M059J (cell line): Measurements from ENCODE around the gene PRSS38. TPM values are rescaled to one million over a fixed set of nuclear protein-coding genes. Genes with fewer than 3 reads are reported as not detected.
A peak's percentile ranks its signal among the peaks of the same experiment; 100 is the strongest.

Experiments
- DNase-seq: peaks from one replicate; pipeline ENCODE4 v3.0.0-alpha.2; 2012; ENCODE audit warnings: low read depth
- total RNA-seq: library from RNA; depleted of rRNA; stranded (reverse); fragments of >200 nt; shearing (Covaris generic); gene quantifications from 2 replicates; pipeline ENCODE4 v1.2.3, GENCODE V29; 2014

Gene PRSS38
- total RNA-seq, 1 experiment from 2014 or later: not detected

- no peak for DNase-seq
Observed at GRCh38 chr1:227885135-227885647, 69.7 kb downstream of the PRSS38 start.

DNA sequence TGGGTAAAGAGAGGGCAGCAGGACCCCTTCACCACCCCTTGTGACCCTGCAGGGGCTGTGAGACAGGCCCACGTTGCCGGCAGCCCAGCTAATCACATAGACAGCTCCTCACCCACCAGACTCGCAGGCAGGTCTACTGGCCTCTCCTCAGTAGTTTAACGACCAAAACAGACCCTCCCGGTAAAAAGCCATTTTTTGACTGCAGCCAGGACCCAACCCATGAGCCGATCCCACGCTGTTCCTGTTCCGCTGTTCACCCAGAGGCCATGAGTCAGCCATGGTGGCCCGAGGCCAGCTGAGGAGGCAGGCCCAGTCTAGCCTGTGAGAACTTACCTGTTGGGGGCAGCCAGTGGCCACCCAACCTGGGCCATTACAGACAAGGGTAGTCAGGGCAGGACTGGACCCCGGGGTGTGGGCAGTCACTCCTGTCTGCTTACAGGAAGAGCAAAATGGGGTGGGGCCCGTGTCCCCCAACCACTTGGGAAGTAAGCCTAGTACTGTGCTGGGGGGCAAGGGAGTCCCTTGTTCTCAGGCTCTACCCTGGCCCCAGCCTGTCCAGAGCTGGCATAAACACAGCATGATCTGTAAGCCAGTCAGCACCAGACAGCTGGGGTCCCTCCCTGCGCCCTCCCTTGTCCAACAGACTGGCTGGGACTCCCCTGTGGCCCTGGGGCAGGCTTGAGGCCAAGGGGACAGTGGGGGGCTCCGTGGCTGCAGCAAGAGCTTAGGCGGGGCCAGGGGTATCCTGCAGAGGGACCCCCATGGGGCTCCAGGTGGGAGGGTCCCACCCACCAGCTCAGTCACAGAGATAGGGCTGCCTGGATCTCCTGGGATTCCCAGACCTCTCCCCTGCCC, 70.4 kb downstream of the PRSS38 start:
- peak; percentile 63 for DNase-seq

GRCh38 chr1:227886503-227886961, 71.1 kb downstream of the PRSS38 start:
- DNase-seq: no peak

DNA sequence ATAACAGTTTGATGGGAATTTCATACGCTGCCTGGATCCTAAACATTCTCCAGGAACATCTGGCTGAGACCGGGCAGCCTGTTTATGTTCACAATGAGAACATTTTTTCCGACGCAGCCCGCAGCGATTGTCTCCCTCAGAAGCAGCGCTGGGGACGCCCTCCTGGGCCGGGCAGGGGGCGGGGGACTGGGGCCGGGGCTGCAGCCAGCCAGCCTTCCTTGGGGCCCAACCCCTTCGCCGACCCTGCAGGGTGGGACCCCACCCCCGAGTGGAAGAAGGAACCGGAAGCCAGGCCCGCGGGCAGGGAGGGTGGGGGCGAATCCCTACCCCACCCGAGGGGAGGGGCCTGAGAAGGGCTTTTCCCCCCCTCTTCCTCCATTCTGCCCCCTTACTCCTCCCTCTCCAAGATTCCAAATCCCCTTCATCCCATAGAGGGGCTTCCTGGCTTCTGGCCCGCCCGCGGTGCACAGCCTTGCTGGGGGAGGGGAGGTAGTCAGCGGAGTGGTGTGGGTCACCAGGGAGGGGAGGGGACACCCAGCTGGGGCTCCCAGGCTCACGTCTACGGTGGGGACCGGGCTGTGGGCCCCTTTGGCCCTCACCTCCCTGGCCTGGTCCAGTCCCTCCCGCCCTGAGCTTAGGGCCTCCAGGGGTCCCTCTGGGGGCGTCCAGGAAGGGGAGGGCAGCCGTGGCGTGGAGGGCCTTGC, 71.7 kb downstream of the PRSS38 start:
- DNase-seq: no peak

- DNase-seq: no peak
Observed at GRCh38 chr1:227887697-227888403, 72.4 kb downstream of the PRSS38 start.

GRCh38 chr1:227888404-227889046, 73.0 kb downstream of the PRSS38 start:
- no peak for DNase-seq

DNA sequence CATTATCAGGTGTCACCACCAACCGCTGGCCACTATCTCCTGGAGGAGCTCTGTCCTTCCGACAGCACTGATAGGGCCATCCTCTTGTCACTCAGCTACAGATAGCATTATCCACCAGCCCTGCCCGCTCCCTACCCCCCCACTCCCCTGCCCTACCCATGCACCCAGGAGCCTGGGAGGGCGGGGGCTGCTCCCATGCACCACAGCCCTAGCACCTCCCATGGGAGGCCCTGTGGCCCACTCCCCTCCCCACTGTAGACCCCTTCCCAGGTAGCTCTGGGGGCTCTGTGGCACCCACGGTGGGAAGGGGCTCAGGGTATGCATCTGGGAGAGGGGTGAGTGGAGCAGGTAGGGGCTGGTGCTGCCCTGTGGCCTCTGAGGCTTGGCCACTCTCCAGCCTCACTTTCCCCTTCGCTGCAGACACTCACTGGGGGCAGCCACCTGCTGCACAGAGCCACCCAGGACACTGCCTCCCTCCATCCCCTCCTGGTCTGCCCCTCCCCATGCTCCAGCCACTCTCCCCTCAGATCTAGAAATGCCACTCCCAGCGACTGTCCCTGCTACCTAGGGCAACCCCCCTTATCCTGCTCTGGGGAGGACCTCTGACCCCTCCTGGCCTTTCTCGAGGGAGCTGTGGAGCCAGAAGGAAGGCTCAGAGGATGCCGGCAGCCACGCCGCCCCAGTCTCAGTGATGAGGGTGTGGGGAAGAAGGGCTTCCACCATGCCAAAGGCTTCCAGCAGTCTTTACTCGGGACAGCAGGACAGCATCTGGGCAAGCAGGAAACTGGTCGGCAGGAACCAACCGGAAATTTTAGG, 73.8 kb downstream of the PRSS38 start:
- DNase-seq: no peak

- DNase-seq: no peak
Observed at GRCh38 chr1:227889863-227890405, 74.5 kb downstream of the PRSS38 start.

- no peak for DNase-seq
Observed at GRCh38 chr1:227890451-227891222, 75.2 kb downstream of the PRSS38 start.

DNA sequence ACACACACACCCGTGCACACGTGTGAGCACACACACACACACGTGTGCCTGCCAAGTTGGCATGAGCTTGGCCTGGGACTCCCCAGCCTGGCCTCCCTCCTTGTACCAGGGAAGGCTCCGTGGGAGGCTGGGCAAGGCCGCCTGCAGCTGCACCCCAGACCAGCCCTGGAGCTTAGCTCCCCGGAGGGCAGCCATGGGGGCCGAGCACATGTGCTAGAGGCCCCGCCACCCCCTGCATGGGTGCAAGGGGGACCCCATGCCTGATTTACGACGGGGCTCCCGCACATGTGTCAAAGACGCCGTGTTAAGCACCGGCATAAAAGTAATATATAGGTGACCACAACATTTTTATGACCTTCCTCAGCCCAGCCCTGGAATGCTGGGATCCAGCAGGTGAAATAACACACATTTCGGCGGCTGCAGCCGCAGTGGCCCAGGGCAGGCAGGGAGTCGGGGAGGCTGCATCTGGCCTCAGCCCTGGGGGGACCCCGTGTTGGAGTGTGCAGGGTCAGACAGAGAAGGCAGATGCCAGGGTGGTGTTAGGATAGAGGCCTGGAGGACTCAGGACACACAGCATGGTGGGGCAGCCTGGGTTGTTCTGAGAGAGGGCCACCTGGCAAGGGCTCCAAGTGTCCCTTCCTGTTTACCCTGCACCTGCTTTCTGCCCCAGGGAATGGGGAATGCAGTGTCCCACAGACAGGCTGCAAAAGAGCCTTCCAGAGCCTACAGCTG, 75.9 kb downstream of the PRSS38 start:
- DNase-seq: no peak

- no peak for DNase-seq
Observed at GRCh38 chr1:227891955-227892488, 76.5 kb downstream of the PRSS38 start.

- no peak for DNase-seq
Observed at GRCh38 chr1:227892489-227893299, 77.2 kb downstream of the PRSS38 start.

DNA sequence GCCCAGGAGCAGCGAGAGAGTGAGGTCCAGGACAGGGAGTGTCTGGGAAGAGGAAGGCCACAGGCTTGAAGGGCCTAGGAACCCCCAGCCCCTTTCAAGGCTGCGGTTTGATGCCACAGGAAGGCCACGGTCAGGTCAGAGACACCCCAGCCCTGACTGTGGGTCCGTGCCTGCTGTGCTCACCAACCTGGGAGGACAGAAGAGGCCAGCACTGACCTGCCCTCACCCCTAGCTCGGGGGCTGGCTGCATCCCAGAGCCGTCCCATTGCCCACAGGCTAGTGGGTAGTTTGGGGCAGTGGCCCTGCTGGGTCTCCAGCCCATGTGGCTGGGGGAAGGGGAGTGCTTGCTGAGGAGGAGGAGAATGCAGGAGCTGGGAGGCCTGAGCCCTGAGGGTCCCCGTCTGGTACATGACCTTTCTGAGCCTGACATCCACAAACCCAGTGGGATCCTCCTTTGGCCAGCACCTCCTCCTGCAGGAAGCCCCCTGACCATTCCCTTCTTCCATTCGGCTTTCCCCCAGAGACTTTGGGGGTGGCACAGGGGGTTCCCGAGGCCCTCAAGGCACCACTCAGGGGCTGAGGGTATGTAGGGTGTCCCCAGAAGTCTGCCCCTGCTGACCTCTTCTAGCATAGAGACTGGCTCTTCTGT, 77.9 kb downstream of the PRSS38 start:
- no peak for DNase-seq

- DNase-seq: peak; percentile 64
Observed at GRCh38 chr1:227893949-227894721, 78.7 kb downstream of the PRSS38 start.

DNA sequence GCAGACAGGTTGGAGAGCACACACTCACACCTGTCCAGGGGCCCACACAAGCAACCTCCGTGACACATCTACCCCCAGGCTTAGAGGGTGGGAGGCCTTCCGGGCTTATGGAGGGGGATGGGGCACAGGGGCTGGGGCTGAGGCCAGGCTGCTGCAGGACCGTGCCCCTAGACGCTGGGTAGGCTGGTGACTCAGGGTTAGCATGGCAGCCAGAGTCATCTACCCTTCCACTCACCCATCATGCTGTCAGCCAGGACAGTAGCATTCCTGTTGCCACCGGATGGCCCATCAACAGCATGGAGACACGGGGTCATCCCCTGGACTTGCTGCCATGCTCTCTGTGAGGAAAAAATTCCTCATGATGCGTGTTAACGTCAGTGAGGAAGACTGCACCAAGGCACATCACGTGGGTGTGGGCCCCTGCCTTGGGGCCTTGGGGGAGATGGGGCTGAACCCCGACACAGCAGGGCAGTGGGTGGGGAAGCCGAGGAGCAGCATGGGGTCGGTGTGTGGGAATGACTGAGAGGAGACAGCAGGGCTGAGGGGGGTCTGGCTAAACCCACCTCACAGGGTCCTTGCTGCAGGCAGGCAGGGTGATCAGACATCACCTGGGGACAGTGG, 79.5 kb downstream of the PRSS38 start:
- DNase-seq: peak; percentile 33
